ENCODE data around the gene CDKN2B. TPM values are rescaled to one million over a fixed set of nuclear protein-coding genes. Genes with fewer than 3 reads are reported as not detected.

The CDKN2B gene
- total RNA-seq, 1 experiment from 2014 or later: not detected

DNA sequence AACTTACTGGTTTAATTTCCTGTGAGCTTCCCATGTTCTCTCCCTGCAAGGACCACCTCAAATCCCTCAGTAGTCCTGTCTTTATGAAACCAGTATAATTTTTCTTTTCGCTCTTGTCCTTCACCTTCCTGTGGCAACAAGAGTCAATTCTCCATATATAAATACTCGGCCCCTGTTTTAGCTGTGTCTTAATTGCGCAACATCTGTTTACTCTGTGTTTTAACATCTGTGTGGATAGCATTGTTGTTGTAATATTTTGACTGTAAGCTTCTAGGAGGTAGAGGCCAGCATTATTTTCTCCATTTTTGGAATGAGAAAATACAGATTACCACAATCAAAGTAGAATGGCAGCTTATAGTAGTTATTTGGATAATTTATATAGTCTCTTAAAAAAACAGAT lies 30.2 kb upstream of the CDKN2B start:
- H3K9me3 ChIP-seq: no peaks in the 10 kb centered on the region
- no peaks in the 10 kb centered on the region for H3K36me3 ChIP-seq
- H3K27me3 ChIP-seq: no peaks in the 10 kb centered on the region
- no peak for DNase-seq
- no peak overlapping the region for H3K4me3 ChIP-seq

- Histone ChIP-seq H3K36me3 (no peaks in the 10 kb centered on the region), H3K27me3 (no peaks in the 10 kb centered on the region), H3K9me3 (no peaks in the 10 kb centered on the region), H3K4me3 (no peak overlapping the region)
- DNase-seq: no peak
Measured at GRCh38 chr9:22037954-22038690, 29.0 kb upstream of the CDKN2B start.

- no peaks in the 10 kb centered on the region for H3K27me3 ChIP-seq
- no peaks in the 10 kb centered on the region for H3K36me3 ChIP-seq
- no peak overlapping the region for H3K4me3 ChIP-seq
- no peaks in the 10 kb centered on the region for H3K9me3 ChIP-seq
- DNase-seq: no peak
Measured at GRCh38 chr9:22036866-22037626, 27.9 kb upstream of the CDKN2B start.

DNA sequence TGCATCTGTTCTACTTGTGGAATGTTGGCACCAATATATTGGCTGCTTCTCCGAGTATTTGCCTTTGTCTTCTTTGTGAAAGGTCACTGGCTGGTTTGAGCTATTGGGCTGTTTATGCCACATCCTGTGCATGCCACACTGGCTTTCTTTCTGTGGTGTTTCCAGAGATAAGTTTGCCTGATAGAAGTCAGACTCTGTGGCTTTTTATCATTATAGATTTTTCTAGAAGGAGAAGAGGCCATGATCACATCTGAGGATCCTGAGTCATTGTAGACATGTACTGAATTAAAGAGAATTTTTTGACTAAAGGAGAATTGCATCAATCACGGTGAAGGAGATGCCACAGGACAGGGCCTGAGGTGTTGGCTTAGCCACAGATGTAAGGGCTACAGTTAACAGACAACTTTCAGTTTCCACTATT lies 26.5 kb upstream of the CDKN2B start:
- H3K9me3 ChIP-seq: no peaks in the 10 kb centered on the region
- no peaks in the 10 kb centered on the region for H3K27me3 ChIP-seq
- H3K4me3 ChIP-seq: no peak overlapping the region
- no peak for DNase-seq
- no peaks in the 10 kb centered on the region for H3K36me3 ChIP-seq

DNA sequence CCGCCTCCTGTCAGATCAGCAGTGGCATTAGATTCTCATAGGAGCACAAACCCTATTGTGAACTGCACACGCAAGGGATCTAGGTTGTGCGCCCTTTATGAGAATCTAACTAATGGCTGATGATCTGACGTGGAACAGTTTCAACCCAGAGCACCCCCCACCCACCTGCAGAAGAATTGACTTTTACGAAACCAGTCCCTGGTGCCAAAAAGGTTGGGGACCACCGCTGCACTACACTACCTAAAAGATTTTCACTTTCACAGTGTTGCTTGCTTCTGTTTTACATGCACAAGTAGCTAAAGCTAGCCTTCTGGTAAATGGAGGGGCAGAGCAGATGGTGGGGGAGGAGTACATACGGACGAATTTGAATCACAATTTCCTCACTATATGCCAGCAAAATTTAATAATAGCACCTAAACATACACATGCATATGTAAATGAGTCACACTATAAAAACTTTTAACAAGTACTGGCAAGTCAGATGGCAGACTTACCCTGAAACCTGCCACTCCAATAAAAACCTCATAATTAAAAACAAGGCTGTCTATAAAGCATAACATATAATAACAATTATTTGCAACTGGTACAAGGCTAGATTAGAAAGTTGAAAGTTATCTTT lies 24.0 kb upstream of the CDKN2B start:
- Histone ChIP-seq H3K9me3 (no peaks in the 10 kb centered on the region), H3K36me3 (no peaks in the 10 kb centered on the region), H3K27me3 (no peaks in the 10 kb centered on the region), H3K4me3 (no peak overlapping the region)
- DNase-seq: no peak

GRCh38 chr9:22031655-22032411 lies 22.7 kb upstream of the CDKN2B start:
- DNase-seq: no peak
- Histone ChIP-seq H3K4me3 (no peak overlapping the region), H3K9me3 (no peaks in the 10 kb centered on the region), H3K36me3 (no peaks in the 10 kb centered on the region), H3K27me3 (no peaks in the 10 kb centered on the region)

- H3K4me3 ChIP-seq: no peak overlapping the region
- no peak for DNase-seq
- no peaks in the 10 kb centered on the region for H3K9me3 ChIP-seq
- H3K36me3 ChIP-seq: no peaks in the 10 kb centered on the region
- H3K27me3 ChIP-seq: no peaks in the 10 kb centered on the region
Measured at GRCh38 chr9:22030101-22030598, 21.0 kb upstream of the CDKN2B start.

GRCh38 chr9:22029231-22029630 lies 20.1 kb upstream of the CDKN2B start:
- Histone ChIP-seq H3K27me3 (no peaks in the 10 kb centered on the region), H3K9me3 (no peaks in the 10 kb centered on the region), H3K36me3 (no peaks in the 10 kb centered on the region), H3K4me3 (no peak overlapping the region)
- DNase-seq: no peak

GRCh38 chr9:22028394-22028793 lies 19.3 kb upstream of the CDKN2B start:
- Histone ChIP-seq H3K4me3 (no peak overlapping the region), H3K9me3 (no peaks in the 10 kb centered on the region), H3K27me3 (no peaks in the 10 kb centered on the region), H3K36me3 (no peaks in the 10 kb centered on the region)
- no peak for DNase-seq

DNA sequence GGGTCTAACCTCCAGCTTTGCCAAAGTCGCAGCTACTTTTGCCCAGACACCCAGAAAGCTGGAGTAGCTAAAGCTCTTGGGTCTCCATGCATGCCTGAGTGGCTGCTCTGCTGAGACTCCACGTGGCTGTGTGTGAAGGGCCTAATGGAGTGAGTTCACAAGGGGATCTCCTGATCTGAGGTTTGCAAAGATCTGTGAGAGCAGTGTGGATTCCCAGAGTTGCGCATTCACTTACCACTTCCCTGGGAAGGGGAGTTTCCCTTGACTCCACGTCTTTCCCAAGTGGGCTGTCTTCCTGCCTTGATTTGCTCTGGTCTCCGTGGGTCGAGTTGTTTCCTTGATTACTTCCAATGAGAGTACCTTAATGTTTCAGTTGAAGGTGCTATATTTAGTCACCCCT lies 17.6 kb upstream of the CDKN2B start:
- Histone ChIP-seq H3K9me3 (no peaks in the 10 kb centered on the region), H3K4me3 (no peak overlapping the region), H3K27me3 (no peaks in the 10 kb centered on the region), H3K36me3 (no peaks in the 10 kb centered on the region)
- DNase-seq: no peak

DNA sequence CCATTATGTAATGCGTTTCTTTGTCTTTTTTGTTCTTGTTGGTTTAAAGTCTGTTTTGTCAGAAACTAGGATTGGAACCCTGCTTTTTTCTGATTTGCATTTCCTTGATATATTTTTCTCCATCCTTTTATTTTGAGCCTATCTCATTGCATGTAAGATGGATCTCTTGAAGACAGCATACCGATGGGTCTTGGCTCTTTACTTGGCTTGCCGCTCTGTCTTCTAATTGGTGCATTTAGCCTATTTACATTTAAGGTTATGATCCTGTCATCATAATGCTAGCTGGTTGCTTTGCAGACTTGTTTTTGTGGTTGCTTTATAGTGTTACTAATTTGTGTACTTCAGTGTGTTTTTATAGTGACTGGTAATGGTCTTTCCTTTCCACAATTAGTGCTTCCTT lies 13.3 kb upstream of the CDKN2B start:
- Histone ChIP-seq H3K9me3 (no peaks in the 10 kb centered on the region), H3K27me3 (no peaks in the 10 kb centered on the region), H3K4me3 (no peak overlapping the region), H3K36me3 (no peaks in the 10 kb centered on the region)
- no peak for DNase-seq

DNA sequence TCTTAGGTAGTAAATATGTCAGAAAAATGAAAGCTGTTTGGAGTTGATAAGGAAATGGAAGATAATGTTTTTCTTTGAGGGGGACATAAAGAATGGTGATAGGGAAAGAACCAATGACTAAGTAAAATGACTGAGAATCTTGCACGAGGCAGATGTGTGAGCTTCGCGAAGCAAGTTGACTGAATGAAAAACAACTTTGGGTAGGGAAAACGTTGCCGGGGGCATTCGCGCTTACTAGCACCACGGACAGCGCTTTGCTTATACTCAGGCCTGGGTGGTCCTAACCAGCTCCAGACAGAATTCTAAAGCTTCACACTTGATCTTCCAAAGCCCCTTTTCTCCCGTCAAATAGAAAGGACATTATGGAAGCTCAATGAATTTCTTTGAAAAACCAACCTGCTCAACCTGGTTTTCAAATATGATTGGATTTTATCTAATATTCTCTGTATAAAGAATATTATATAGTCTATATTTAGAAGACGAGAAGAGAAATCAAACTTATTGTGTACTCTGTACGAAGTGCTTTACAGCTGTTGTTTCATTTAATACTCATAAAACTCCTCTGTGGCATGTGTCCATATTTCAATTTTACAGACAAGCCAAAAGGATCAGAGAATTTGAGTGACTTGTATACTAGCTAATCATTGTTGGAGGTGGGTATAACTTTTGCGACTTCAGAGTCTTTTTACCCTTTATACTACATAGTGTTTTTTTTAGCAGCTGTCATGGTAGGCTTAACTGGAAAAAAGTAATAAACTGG lies 1.9 kb upstream of the CDKN2B start:
- Histone ChIP-seq H3K36me3 (no peaks in the 10 kb centered on the region), H3K27me3 (no peaks in the 10 kb centered on the region), H3K4me3 (no peak overlapping the region), H3K9me3 (no peaks in the 10 kb centered on the region)
- no peak for DNase-seq

- no peak overlapping the region for H3K4me3 ChIP-seq
- DNase-seq: no peak
- no peaks in the 10 kb centered on the region for H3K36me3 ChIP-seq
- H3K27me3 ChIP-seq: no peaks in the 10 kb centered on the region
- no peaks in the 10 kb centered on the region for H3K9me3 ChIP-seq
Measured at GRCh38 chr9:22009506-22009867, 382 bp upstream of the CDKN2B start.

DNA sequence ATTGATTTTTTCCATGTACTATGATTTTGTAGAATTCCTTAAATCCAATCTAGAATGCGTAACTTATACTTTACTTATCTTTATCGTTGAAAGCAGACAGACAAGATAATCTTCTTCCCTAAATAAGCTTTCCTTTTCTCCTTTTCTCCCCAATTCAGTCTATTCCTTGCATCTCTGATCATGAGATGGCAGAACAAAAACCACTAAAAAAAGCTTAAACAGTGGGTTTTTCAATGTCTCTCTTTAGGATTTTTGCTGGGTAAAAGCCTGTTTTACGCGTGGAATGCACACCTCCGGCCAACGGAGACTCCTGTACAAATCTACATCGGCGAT lies 755 bp downstream of the CDKN2B start:
- Histone ChIP-seq H3K9me3 (no peaks in the 10 kb centered on the region), H3K4me3 (no peak overlapping the region), H3K36me3 (no peaks in the 10 kb centered on the region), H3K27me3 (no peaks in the 10 kb centered on the region)
- DNase-seq: no peak

GRCh38 chr9:22005702-22006606 lies 3.2 kb downstream of the CDKN2B start:
- Histone ChIP-seq H3K36me3 (no peaks in the 10 kb centered on the region), H3K4me3 (no peak overlapping the region), H3K27me3 (no peaks in the 10 kb centered on the region), H3K9me3 (no peaks in the 10 kb centered on the region)
- no peak for DNase-seq

Data from MG63 (cell line).